Measurements from ENCODE around the gene C2orf92.

C2orf92 gene

GRCh38 chr2:97717613-97717995, 48.1 kb downstream of the C2orf92 start:
- TF ChIP-seq CTCF (IDR thresholded peaks at IDR 0.05) = no peak

- no peak for TF ChIP-seq CTCF (IDR thresholded peaks at IDR 0.05)
These were observed 48.8 kb downstream of the C2orf92 start for GRCh38 chr2:97718051-97718882.

GRCh38 chr2:97718942-97719341, 49.4 kb downstream of the C2orf92 start:
- TF ChIP-seq CTCF (IDR thresholded peaks at IDR 0.05) = no peak

GRCh38 chr2:97719362-97720155, 50.0 kb downstream of the C2orf92 start:
- TF ChIP-seq CTCF (IDR thresholded peaks at IDR 0.05) = no peak

- no peak for TF ChIP-seq CTCF (IDR thresholded peaks at IDR 0.05)
These were observed 51.2 kb downstream of the C2orf92 start for GRCh38 chr2:97720746-97721145.

- TF ChIP-seq CTCF (IDR thresholded peaks at IDR 0.05) = no peak
These were observed 52.7 kb downstream of the C2orf92 start for GRCh38 chr2:97722227-97722626.

GRCh38 chr2:97723156-97724072, 53.9 kb downstream of the C2orf92 start:
- TF ChIP-seq CTCF (IDR thresholded peaks at IDR 0.05) = no peak

All from LNCAP (cell line).